Common myeloid progenitor, CD34-positive (primary cell): ENCODE results near the gene PDS5B.

ENCODE experiments used
- CTCF ChIA-PET: fragments of 350-600 bp; sonication (Branson Sonifier 250); formaldehyde crosslinking; loops from one replicate; lab custom pipeline; 2021; ENCODE audit warnings: antibody characterized with exemption; lab: Charles Lee
- POLR2A ChIA-PET: fragments of 350-600 bp; sonication (Branson Sonifier 250); formaldehyde crosslinking; loops from one replicate; lab custom pipeline; 2021; ENCODE audit warnings: antibody characterized with exemption; lab: Charles Lee
- DNase-seq, 3 donors: peaks; one replicate each; pipeline versions ENCODE4 v3.0.0 to v3.0.0-alpha.2; 2013
- H3K27ac ChIP-seq, 2 experiments: 1 replicate in 1 of 2; 2 replicates in 1 of 2; pipeline ENCODE4 v1.7.0; 2013; ENCODE audit warnings: inconsistent platforms in 2 of 2, low read length in 2 of 2, mild to moderate bottlenecking in 2 of 2, low read depth in 1 of 2, moderate library complexity in 1 of 2; ENCODE audit not compliant: severe bottlenecking in 2 of 2, insufficient read depth in 1 of 2, poor library complexity in 1 of 2
- H3K27me3 ChIP-seq, 5 experiments: replicated peaks in 2 of 5; 1 replicate in 3 of 5; 2 replicates in 2 of 5; pipeline versions ENCODE4 v1.6.1 to v1.7.0; 2013; ENCODE audit warnings: low read length in 4 of 5, mild to moderate bottlenecking in 2 of 5, moderate library complexity in 2 of 5, inconsistent platforms in 1 of 5; ENCODE audit not compliant: insufficient read depth in 5 of 5, control insufficient read depth in 4 of 5
- H3K36me3 ChIP-seq, 4 experiments: 1 replicate in 2 of 4; 2 replicates in 2 of 4; pipeline versions ENCODE4 v1.6.1 to v1.7.0; 2013; ENCODE audit warnings: low read length in 3 of 4, control low read depth in 1 of 4, mild to moderate bottlenecking in 1 of 4; ENCODE audit not compliant: control insufficient read depth in 4 of 4, insufficient read depth in 4 of 4
- H3K4me1 ChIP-seq, 4 experiments: 1 replicate in 3 of 4; 2 replicates in 1 of 4; pipeline versions ENCODE4 v1.6.1 to v1.7.1; 2013; ENCODE audit warnings: low read length in 3 of 4, mild to moderate bottlenecking in 3 of 4, control low read depth in 1 of 4, inconsistent platforms in 1 of 4, moderate library complexity in 1 of 4; ENCODE audit not compliant: control insufficient read depth in 4 of 4, insufficient read depth in 4 of 4; ENCODE audit errors: control extremely low read depth in 1 of 4
- H3K4me3 ChIP-seq, 7 experiments: 1 replicate in 4 of 7; 2 replicates in 3 of 7; pipeline versions ENCODE4 v1.5.1 to v1.7.0; 2013; ENCODE audit warnings: mild to moderate bottlenecking in 7 of 7, low read length in 6 of 7, moderate library complexity in 6 of 7, inconsistent platforms in 2 of 7, low read depth in 2 of 7, control low read depth in 1 of 7; ENCODE audit not compliant: insufficient read depth in 4 of 7, control insufficient read depth in 1 of 7; ENCODE audit errors: extremely low read depth in 1 of 7
- H3K9me3 ChIP-seq, 5 experiments: 1 replicate in 4 of 5; 2 replicates in 1 of 5; pipeline versions ENCODE4 v1.6.1 to v1.7.1; 2013; ENCODE audit warnings: low read length in 4 of 5, mild to moderate bottlenecking in 2 of 5, inconsistent platforms in 1 of 5, low read depth in 1 of 5, moderate library complexity in 1 of 5; ENCODE audit not compliant: control insufficient read depth in 4 of 5, insufficient read depth in 2 of 5; ENCODE audit errors: control extremely low read depth in 1 of 5
- WGBS: methylation state at CpG from one replicate; pipeline ENCODE4 v1.1.5; 2013; ENCODE audit not compliant: insufficient coverage; 5-methylcytosine and 5-hydroxymethylcytosine counted together

PDS5B gene

GRCh38 chr13:32587811-32588170, 1.5 kb downstream of the PDS5B start:
- CTCF ChIA-PET = interaction anchor here (0.8 to 4.3 kb wide), 15 partner anchors 9 to 955 kb away, joined by 3 to 45 read pairs (median 5); partner anchors contain the start of gene N4BP2L2
- 4% methylated on average over 4 of the region's 8 CpGs for WGBS

GRCh38 chr13:32588736-32589135, 2.5 kb downstream of the PDS5B start:
- Histone ChIP-seq H3K36me3 (no peaks in the 10 kb centered on the region), H3K4me3 (peak overlapping the region in 4 of 7 experiments; percentile 4 to 97 (median 63)), H3K27ac (no peak overlapping the region), H3K9me3 (no peaks in the 10 kb centered on the region), H3K4me1 (peaks cover 9 to 31% (median 19%) of the 10 kb centered on the region in 4 experiments), H3K27me3 (no peaks in the 10 kb centered on the region)
- POLR2A ChIA-PET = no interaction called here
- CTCF ChIA-PET = interaction anchor here (1.1 to 4.3 kb wide), 10 partner anchors 8 to 429 kb away, joined by 3 to 45 read pairs (median 4); partner anchors contain the start of gene N4BP2L2
- DNase-seq = no peak
- 86% methylated on average over 4 of the region's 5 CpGs for WGBS

More at GRCh38 chr13:32587811-32588170, 1.5 kb downstream of the PDS5B start:
- Histone ChIP-seq H3K4me1 (peaks cover 9 to 31% (median 19%) of the 10 kb centered on the region in 4 experiments), H3K36me3 (no peaks in the 10 kb centered on the region), H3K4me3 (peak overlapping the region; percentile 92 to 99 (median 97)), H3K27ac (peak overlapping the region; percentile 78 to 89), H3K27me3 (no peaks in the 10 kb centered on the region), H3K9me3 (no peaks in the 10 kb centered on the region)
- POLR2A ChIA-PET = interaction anchor here (0.8 kb wide), 1 partner anchor 63 kb away, joined by 3 read pairs; no protein-coding TSS in a partner anchor
- no peak for DNase-seq

- ChIA-PET POLR2A (no interaction called here), CTCF (interaction anchor here (1.4 to 4.3 kb wide), 3 partner anchors 25 to 52 kb away, joined by 4 to 45 read pairs (median 31); no protein-coding TSS in a partner anchor)
- H3K36me3 ChIP-seq = no peaks in the 10 kb centered on the region
- no peaks in the 10 kb centered on the region for H3K27me3 ChIP-seq
- no peak overlapping the region for H3K4me3 ChIP-seq
- H3K9me3 ChIP-seq = no peaks in the 10 kb centered on the region
- H3K27ac ChIP-seq = no peak overlapping the region
- peaks cover 9 to 31% (median 19%) of the 10 kb centered on the region in 4 experiments for H3K4me1 ChIP-seq
- DNase-seq = no peak
- no CpG with 5 or more reads among the region's 8 CpGs for WGBS
Observed at GRCh38 chr13:32589471-32589870, 3.2 kb downstream of the PDS5B start.

- DNase-seq = no peak
- H3K4me3 ChIP-seq = peak overlapping the region in 1 of 7 experiments; percentile 18
- ChIA-PET CTCF (interaction anchor here (0.8 to 4.3 kb wide), 7 partner anchors 9 to 79 kb away, joined by 3 to 45 read pairs (median 5); no protein-coding TSS in a partner anchor), POLR2A (no interaction called here)
- H3K27me3 ChIP-seq = no peaks in the 10 kb centered on the region
- H3K4me1 ChIP-seq = peaks cover 9 to 29% (median 19%) of the 10 kb centered on the region in 4 experiments
- no peaks in the 10 kb centered on the region for H3K9me3 ChIP-seq
- no peaks in the 10 kb centered on the region for H3K36me3 ChIP-seq
- no peak overlapping the region for H3K27ac ChIP-seq
- WGBS = 100% methylated on average over 1 of the region's 2 CpGs
Observed at GRCh38 chr13:32590266-32590665, 4.0 kb downstream of the PDS5B start.

- WGBS = 96% methylated on average over 7 of the region's 8 CpGs
- no peak overlapping the region for H3K4me3 ChIP-seq
- POLR2A ChIA-PET = no interaction called here
Observed at GRCh38 chr13:32592082-32592481, 5.8 kb downstream of the PDS5B start.

GRCh38 chr13:32594157-32594738, 8.0 kb downstream of the PDS5B start:
- Histone ChIP-seq H3K27ac (no peak overlapping the region), H3K4me1 (peaks cover 0 to 10% (median 4%) of the 10 kb centered on the region in 4 experiments), H3K4me3 (no peak overlapping the region), H3K36me3 (no peaks in the 10 kb centered on the region), H3K9me3 (peaks cover 0 to 11% (median 4%) of the 10 kb centered on the region in 5 experiments), H3K27me3 (no peaks in the 10 kb centered on the region)
- POLR2A ChIA-PET = no interaction called here
- DNase-seq = no peak
- CTCF ChIA-PET = interaction anchor here (0.6 to 2.4 kb wide), 3 partner anchors 12 to 48 kb away, joined by 3 to 5 read pairs (median 3); no protein-coding TSS in a partner anchor

More at GRCh38 chr13:32592082-32592481, 5.8 kb downstream of the PDS5B start:
- CTCF ChIA-PET = interaction anchor here (0.7 to 2.2 kb wide), 8 partner anchors 9 to 53 kb away, joined by 3 to 7 read pairs (median 4); no protein-coding TSS in a partner anchor
- Histone ChIP-seq H3K4me1 (peaks cover 8 to 24% (median 14%) of the 10 kb centered on the region in 4 experiments), H3K36me3 (no peaks in the 10 kb centered on the region), H3K9me3 (peaks cover 0 to 7% (median under 1%) of the 10 kb centered on the region in 5 experiments), H3K27ac (no peak overlapping the region), H3K27me3 (no peaks in the 10 kb centered on the region)
- no peak for DNase-seq

- Histone ChIP-seq H3K4me1 (peaks cover 0 to 4% (median 2%) of the 10 kb centered on the region in 4 experiments), H3K27me3 (no peaks in the 10 kb centered on the region), H3K27ac (no peak overlapping the region), H3K36me3 (no peaks in the 10 kb centered on the region), H3K4me3 (no peak overlapping the region), H3K9me3 (peaks cover 0 to 16% (median 4%) of the 10 kb centered on the region in 5 experiments)
- POLR2A ChIA-PET = no interaction called here
- WGBS = no CpG with 5 or more reads among the region's 2 CpGs
- DNase-seq = no peak
- CTCF ChIA-PET = interaction anchor here (1.0 to 2.4 kb wide), 2 partner anchors 12 to 44 kb away, joined by 3 to 5 read pairs; no protein-coding TSS in a partner anchor
Observed at GRCh38 chr13:32595306-32595705, 9.1 kb downstream of the PDS5B start.
